ENCODE data around the gene CRELD1.
A peak's percentile ranks its signal among the peaks of the same experiment; 100 is the strongest.
"Not testable (repeated sequence)": the region's sequence is repeated elsewhere in the genome, so short reads cannot be mapped to it uniquely, and the experiment has no call there.

Gene CRELD1

DNA sequence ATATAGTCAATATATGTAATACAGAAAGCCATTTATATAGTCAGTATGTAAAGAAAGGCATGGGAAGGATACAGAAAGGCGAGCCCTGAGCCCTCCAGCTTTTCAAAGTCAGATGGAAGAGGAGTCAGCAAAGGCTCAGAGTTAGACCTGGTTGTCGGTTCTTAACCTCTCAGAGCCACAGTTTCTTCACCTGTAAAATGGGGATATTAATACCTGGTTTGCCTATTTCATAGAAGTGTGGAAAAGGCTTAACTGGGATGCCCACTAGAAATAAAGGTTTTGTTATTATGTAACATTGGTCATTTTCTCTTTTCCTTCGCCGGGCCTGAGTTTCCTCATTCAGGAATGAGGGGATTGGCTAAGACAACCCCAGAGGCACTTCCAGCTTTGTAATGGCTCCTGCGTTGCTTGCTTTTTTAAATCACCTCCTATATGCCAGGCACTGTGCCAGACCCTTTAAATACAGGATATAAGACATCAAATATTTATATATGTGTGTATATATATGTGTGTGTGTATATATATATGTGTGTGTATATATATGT is 2.4 kb downstream of the CRELD1 start:
- DNase-seq: no peak

DNA sequence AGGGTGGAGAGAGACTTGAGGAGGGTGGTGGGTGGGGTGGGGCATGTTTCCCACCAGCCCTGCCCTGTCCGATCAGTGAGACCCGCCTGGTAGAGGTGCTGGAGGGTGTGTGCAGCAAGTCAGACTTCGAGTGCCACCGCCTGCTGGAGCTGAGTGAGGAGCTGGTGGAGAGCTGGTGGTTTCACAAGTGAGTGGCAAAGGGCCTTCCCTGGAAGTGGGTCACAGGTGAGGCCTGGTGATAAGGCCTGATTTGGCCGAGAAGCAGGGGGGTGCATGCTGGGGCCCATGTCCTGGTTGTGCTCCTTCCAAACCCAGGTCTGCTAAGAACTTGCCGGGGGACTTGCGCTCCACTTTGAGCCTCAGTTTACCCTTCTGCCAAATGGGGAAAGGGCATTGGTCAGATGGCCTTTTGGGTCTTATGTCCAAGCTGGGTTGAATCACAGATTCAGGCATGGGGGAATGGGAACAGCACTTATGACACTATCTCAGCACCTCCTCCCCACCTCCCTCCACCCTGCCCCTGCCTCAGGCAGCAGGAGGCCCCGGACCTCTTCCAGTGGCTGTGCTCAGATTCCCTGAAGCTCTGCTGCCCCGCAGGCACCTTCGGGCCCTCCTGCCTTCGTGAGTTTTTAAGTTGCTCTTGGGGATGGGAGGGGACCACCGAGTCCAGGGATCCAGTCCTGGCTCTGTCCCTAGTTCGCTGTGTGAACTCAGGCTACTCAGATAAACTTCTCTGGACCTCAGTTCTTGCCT is 4.0 kb downstream of the CRELD1 start:
- no peak for DNase-seq

GRCh38 chr3:9938966-9939365 is 5.3 kb downstream of the CRELD1 start:
- DNase-seq: no peak

DNA sequence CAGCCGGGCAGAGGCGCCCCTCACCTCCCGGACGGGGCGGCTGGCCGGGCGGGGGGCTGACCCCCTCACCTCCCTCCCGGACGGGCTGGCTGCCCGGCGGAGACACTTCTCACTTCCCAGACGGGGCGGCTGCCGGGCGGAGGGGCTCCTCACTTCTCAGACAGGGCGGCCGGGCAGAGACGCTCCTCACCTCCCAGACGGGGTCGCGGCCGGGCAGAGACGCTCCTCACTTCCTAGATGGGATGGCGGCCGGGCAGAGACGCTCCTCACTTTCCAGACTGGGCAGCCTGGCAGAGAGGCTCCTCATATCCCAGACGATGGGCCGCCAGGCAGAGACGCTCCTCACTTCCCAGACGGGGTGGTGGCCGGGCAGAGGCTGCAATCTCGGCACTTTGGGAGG is 6.3 kb downstream of the CRELD1 start:
- not testable (repeated sequence) for DNase-seq

DNA sequence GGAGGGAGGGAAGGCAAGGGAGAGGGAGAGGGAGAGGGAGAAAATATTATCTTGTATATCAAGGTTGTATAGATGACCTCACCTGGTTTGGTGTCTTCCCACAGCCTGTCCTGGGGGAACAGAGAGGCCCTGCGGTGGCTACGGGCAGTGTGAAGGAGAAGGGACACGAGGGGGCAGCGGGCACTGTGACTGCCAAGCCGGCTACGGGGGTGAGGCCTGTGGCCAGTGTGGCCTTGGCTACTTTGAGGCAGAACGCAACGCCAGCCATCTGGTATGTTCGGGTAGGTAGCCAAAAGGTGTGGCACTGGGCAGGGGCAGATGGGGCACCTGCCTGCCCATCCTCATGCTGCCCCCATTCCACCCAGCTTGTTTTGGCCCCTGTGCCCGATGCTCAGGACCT is 7.1 kb downstream of the CRELD1 start:
- DNase-seq: no peak

- no peak for DNase-seq
Measured at GRCh38 chr3:9942164-9942563, 8.5 kb downstream of the CRELD1 start.

DNA sequence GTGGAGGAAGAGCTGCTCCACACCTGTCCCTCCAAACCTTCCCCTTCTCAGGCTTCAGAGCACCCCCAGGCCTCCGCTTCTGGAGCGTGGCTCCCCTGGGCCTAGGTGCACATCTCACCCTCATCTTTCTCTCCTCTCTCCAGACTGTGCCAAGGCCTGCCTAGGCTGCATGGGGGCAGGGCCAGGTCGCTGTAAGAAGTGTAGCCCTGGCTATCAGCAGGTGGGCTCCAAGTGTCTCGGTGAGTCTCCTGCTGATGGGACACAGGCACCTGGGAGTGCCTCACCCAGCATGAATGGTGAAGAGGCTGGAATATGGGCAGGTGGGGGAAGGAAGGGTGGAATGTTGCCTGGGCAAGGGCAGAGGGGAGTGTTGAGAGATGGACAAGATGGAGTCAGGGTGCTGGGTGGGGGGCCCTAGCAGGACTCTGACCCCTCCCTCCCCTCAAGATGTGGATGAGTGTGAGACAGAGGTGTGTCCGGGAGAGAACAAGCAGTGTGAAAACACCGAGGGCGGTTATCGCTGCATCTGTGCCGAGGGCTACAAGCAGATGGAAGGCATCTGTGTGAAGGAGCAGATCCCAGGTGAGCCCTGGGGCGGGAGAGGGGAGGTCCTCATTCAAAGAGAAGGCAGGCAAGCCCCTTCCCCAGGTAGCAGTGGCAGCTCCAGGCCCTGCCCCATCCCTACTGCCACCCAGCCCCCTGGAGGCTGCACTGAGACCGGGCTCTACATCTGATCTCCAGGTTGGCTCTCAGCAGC is 9.5 kb downstream of the CRELD1 start:
- no peak for DNase-seq

GRCh38 chr3:9944271-9944670 is 10.6 kb downstream of the CRELD1 start:
- DNase-seq: no peak

GRCh38 chr3:9945358-9945757 is 11.7 kb downstream of the CRELD1 start:
- DNase-seq: no peak

GRCh38 chr3:9946112-9947024 is 12.7 kb downstream of the CRELD1 start:
- DNase-seq: peak; percentile 91

DNA sequence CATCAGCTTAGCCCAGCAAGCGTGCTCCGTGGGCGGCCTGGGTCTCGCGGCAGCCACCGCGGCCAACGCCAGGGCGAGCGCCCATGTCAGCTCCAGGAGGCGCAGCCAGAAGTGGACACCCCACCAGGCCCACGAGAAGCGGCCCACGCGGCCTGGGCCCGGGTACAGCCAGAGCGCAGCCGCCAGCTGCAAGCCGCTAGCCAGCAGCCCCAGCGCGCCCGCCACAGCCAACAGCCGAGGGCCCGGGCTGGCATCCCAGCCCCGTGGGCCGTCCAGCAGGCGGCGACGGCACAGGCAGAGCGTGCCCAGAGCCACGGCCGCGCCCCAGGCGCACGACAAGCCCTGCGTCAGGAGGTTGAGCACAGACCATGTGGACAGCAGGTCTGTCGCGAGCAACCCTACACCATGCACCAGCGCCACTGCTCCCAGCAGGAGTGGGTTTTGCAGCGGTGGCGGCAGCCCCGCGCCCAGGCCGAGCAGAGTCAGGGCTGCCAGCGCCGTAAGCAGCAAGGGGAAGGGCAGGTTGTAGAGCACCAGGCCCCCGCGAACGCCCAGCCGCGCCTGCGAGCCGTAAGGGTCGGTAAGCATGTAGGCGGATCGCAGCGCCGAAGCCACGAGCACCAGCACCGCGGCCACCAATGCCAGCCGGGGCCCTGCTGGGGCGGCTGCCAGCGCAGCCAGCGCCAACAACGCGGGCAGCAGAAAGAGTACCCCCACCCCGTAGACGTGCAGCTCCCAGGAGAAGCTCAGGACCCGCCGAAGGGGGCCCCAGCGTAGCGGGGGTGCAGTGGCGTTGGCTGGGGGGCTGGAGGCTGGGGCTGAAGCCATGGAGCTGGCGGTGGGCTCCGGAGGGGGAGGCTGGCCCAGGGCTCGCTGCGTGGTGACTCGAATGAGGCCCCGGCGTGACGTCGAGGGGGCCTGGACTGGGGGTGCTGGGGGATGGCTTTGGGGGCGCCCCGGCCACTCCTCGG is 13.7 kb downstream of the CRELD1 start:
- DNase-seq: no peak

GRCh38 chr3:9948586-9948985 is 15.0 kb downstream of the CRELD1 start:
- DNase-seq: no peak

GRCh38 chr3:9949115-9949514 is 15.5 kb downstream of the CRELD1 start:
- no peak for DNase-seq

GRCh38 chr3:9949626-9950025 is 16.0 kb downstream of the CRELD1 start:
- DNase-seq: no peak

GRCh38 chr3:9951126-9951525 is 17.5 kb downstream of the CRELD1 start:
- no peak for DNase-seq

- DNase-seq: no peak
Measured at GRCh38 chr3:9951598-9951961, 17.9 kb downstream of the CRELD1 start.

DNA sequence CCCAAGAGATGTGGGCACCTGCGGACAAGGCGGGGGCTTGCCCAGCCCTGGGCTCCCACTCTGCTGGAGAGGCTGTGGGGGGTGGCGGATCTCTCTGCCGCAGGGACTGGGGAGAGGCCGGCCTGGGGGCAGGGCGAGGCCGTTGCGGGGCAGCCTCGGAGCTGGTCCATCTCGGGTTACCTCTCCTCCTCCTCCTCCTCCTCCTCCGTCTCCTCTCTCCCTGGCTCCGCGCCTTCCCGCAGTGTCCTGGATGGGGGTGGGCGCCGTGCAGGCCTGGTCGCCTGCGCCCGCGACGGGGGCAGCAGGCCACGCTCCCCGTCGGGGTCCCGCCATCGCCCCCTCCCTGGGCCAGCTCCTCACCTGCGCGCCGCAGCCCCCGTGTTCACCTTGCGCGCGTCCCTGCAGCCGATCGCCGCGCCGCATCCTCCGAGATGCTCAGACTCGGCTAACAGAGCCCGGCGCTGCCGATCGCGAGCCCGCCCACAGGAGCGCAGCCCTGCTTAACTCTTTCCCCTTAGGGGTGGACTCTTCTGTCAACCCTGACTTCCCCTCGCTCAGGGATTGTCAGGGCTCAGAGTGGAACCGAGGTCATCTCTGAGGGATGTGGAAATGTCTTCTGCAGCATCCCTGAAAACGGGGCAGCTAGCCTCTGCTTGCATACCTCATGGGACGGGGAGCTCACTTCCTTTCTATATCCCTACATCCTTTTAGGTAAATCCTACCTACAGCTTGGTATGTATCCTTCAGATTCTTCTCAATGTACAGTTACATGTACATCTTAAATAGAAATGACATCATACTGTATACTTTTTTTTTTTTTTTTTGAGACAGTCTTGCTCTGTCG is 18.6 kb downstream of the CRELD1 start, which contains the start of gene PRRT3:
PRRT3 (minus strand) TSS at position 447 of the 844 bp plus-strand sequence. CDS start 2,293 bp downstream, outside the sequence.
- peak; percentile 45 for DNase-seq

- no peak for DNase-seq
Measured at GRCh38 chr3:9955067-9955502, 21.5 kb downstream of the CRELD1 start.

DNA sequence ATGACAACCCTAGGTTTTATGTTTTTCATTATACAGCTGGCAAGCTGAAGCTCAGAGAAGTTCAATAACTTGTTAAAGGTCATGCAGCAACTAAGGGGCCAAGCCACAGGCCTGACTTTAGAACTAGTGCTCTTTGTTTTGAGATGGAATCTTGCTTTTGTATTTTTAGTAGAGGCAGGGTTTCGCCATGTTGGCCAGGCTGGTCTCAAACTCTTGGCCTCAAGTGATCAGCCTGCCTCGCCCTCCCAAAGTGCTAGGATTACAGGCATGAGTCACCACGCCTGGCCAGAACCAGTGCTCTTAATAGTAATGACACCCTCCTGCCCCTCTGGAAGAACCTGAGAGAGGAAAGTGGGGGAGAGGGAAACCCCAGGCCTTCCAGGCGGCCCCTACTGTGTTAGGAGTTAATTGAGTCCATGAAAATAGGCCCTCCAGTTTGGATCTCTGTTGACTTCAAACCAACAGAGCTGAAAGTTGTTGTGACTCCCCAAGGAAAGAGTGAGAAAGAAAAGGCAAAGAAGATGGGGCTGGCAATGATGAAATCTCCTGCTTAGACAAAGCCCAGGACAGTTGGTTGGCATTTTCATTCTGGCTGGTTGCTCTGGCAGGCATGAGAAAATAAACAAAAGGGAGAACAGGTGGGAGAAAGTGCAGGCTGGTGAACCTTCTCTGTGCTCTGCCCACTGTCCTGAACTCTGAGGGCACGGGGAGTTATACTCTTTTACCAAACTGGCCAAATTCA is 22.1 kb downstream of the CRELD1 start:
- DNase-seq: no peak

DNA sequence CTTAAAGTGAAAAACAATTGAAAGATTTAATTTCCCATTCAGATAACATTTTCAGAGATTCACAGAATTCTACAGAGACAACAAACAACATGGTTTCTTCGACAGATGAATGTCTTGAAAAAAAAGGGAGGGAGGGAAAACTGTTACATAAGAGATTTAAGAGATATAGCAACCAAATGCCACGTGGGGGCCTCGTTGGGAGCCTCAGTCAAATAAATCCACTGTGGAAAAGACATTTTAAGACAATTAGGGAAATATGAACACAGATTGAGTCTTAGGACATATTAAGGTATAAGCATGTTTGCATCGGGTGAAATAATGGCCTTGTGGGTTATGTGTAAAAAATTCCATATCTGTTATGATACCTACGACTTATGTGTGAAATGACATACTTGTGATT is 23.6 kb downstream of the CRELD1 start:
- no peak for DNase-seq

Data from CD4-positive, alpha-beta T cell treated with Interleukin-15 for 1 hour (primary cell).